ENCODE results near the gene CDKAL1. TPM values are rescaled to one million over a fixed set of nuclear protein-coding genes. Genes with fewer than 3 reads are reported as not detected.

CDKAL1 gene
- total and polyA plus RNA-seq, 2 donors (not counting 3 experiments of a cell fraction or from before 2014, with no cell fraction given), result 6.1 to 20.5 TPM

DNA sequence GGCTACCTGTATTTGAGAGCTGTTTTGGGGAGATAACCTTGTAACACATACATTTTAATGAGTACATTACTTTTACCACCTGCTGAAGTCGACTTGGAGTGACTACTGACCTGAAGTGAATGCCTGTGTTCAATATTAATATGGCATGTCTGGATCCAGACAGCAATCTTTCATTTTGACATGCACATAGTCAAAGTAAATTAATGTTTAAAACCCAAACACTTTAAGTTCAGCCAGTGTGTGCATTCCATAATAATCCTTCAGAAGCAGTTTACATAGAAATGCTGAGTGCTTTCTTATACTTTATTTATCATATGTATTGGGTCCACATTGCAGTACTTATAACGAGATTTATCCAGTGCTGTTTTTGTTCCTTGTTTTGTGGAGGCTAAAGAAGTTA is 38.0 kb downstream of the CDKAL1 start:
- H3K4me1 ChIP-seq (ENCODE audit: control insufficient read depth, extremely low read depth, insufficient read depth, low read length), result peaks cover 6% of the 10 kb centered on the region
- dilution Hi-C loops (cut with MboI; ENCODE audit: extremely low pct_ligation_motif_present, low sequenced_read_pairs), result no loop called here
- no peak overlapping the region for H3K27ac ChIP-seq (ENCODE audit: insufficient read depth, low read depth, low read length)
- no peaks in the 10 kb centered on the region for H3K27me3 ChIP-seq (ENCODE audit: control insufficient read depth in 2 of 2, insufficient read depth in 2 of 2, low read length in 2 of 2)
- TF ChIP-seq, protein P1, sequence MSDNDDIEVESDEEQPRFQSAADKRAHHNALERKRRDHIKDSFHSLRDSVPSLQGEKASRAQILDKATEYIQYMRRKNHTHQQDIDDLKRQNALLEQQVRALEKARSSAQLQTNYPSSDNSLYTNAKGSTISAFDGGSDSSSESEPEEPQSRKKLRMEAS (IDR thresholded peaks at IDR 0.05; ENCODE audit: insufficient read depth, insufficient read length), result no peak
- TF ChIP-seq EZH2 (IDR thresholded peaks at IDR 0.05; ENCODE audit: borderline replicate concordance, low read depth, low read length, severe bottlenecking) (no peak), MYC (IDR thresholded peaks at IDR 0.05; ENCODE audit: low read depth, low read length) (no peak), POLR2AphosphoS5 (IDR thresholded peaks at IDR 0.05; ENCODE audit: insufficient read depth, low read depth, low read length) (no peak), POLR2A (IDR thresholded peaks at IDR 0.05; ENCODE audit: low read depth, low read length) (no peak), FOS (IDR thresholded peaks at IDR 0.05; ENCODE audit: borderline replicate concordance, insufficient read depth, low read length) (no peak), GATA2 (IDR thresholded peaks at IDR 0.05; ENCODE audit: insufficient read depth, insufficient read length, low read depth, low read length) (no peak), JUN (IDR thresholded peaks at IDR 0.05; ENCODE audit: borderline replicate concordance, insufficient read depth, insufficient read length, low read depth) (no peak)
- TF ChIP-seq, protein P2, sequence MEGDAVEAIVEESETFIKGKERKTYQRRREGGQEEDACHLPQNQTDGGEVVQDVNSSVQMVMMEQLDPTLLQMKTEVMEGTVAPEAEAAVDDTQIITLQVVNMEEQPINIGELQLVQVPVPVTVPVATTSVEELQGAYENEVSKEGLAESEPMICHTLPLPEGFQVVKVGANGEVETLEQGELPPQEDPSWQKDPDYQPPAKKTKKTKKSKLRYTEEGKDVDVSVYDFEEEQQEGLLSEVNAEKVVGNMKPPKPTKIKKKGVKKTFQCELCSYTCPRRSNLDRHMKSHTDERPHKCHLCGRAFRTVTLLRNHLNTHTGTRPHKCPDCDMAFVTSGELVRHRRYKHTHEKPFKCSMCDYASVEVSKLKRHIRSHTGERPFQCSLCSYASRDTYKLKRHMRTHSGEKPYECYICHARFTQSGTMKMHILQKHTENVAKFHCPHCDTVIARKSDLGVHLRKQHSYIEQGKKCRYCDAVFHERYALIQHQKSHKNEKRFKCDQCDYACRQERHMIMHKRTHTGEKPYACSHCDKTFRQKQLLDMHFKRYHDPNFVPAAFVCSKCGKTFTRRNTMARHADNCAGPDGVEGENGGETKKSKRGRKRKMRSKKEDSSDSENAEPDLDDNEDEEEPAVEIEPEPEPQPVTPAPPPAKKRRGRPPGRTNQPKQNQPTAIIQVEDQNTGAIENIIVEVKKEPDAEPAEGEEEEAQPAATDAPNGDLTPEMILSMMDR (IDR thresholded peaks at IDR 0.05; ENCODE audit: extremely low read depth in 1 of 2, insufficient read depth in 1 of 2, low read depth in 1 of 2, low read length in 2 of 2), result no peak
- no peaks in the 10 kb centered on the region for H3K36me3 ChIP-seq (ENCODE audit: control insufficient read depth in 2 of 2, extremely low read depth in 1 of 2, insufficient read depth in 2 of 2, low read length in 2 of 2)
- POLR2A ChIA-PET, result no interaction called here
- H3K4me3 ChIP-seq (replicated peaks in 1 of 3; ENCODE audit: insufficient read depth in 1 of 3, low read depth in 1 of 3, low read length in 3 of 3), result no peak overlapping the region
- H3K9ac ChIP-seq (replicated peaks; ENCODE audit: extremely low read depth, insufficient read depth, low read length), result no peak overlapping the region
- H2AFZ ChIP-seq (ENCODE audit: low read depth, low read length), result no peak overlapping the region
- DNase-seq (ENCODE audit: low read depth, low spot score) (no peak), FAIRE-seq (no peak)
- CTCF ChIA-PET, result interaction anchor here (0.9 kb wide), 1 partner anchor 8 kb away, joined by 3 read pairs; no protein-coding TSS in a partner anchor
- intact Hi-C loops (cut with micrococcal nuclease), result no loop called here
- H3K79me2 ChIP-seq (ENCODE audit: control insufficient read depth, insufficient read depth, low read length), result peaks cover 1% of the 10 kb centered on the region
- no peaks in the 10 kb centered on the region for H4K20me1 ChIP-seq (replicated peaks; ENCODE audit: control insufficient read depth, extremely low read depth, insufficient read depth, low read length)
- H3K9me1 ChIP-seq (replicated peaks; ENCODE audit: control insufficient read depth, extremely low read depth, insufficient read depth, low read length), result no peaks in the 10 kb centered on the region
- H3K4me2 ChIP-seq (ENCODE audit: insufficient read depth, low read length), result no peak overlapping the region
- H3K9me3 ChIP-seq (replicated peaks; ENCODE audit: control insufficient read depth, insufficient read depth, low read length), result no peaks in the 10 kb centered on the region
- no TSS peak for BruUV-seq (replicated peaks)
